ENCODE results near the gene L1CAM. TPM values are rescaled to one million over a fixed set of nuclear protein-coding genes. Genes with fewer than 3 reads are reported as not detected.
A peak's percentile ranks its signal among the peaks of the same experiment; 100 is the strongest.

Gene L1CAM
- total and polyA plus RNA-seq, 9 of the 15 experiments (the other 6 are each of a cell fraction or from before 2014, with no cell fraction given) = 0.09 to 0.86 (median 0.26) TPM; not detected in 3

DNA sequence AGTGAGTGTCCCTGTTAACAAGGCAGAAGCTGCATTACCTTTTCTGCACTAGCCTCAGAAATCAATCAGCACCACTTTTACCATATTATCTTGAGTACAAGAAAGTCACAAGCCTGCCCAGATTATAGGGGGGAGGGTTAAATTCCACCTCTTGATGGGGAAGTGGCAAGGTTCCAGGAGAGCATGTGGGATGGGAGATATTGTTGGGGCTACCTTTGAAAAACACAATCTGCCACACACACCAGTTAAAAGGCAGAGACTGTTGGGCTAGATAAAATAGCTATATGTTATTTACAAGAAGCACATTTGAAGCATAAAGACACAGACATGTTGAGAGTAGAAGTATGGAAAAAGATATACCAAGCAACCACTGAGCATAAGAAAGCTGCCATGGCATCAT is 11.9 kb upstream of the L1CAM start (continued):
- no peak for TF ChIP-seq NR4A1 (CRISPR knock-in tag; IDR thresholded peaks at IDR 0.05)
- peak; percentile 94 for TF ChIP-seq NR4A1 (tag; IDR thresholded peaks at IDR 0.05)
- no peak for TF ChIP-seq ZNF165 (CRISPR knock-in tag; IDR thresholded peaks at IDR 0.05; ENCODE audit: borderline replicate concordance)
- no peak for TF ChIP-seq KLF1 (tag; IDR thresholded peaks at IDR 0.05)
- no peak for TF ChIP-seq HNRNPL (IDR thresholded peaks at IDR 0.05; ENCODE audit: low read depth, low read length)
- no peak for TF ChIP-seq POU5F1 (IDR thresholded peaks at IDR 0.05; ENCODE audit: borderline replicate concordance, low read depth, low read length, partially characterized antibody)
- TF ChIP-seq NELFE (IDR thresholded peaks at IDR 0.05; ENCODE audit: insufficient read depth, insufficient read length) = no peak
- TF ChIP-seq DPF2 (IDR thresholded peaks at IDR 0.05) = peak; percentile 98
- no peak for TF ChIP-seq STAG1 (CRISPR knock-in tag; IDR thresholded peaks at IDR 0.05; ENCODE audit: borderline replicate concordance)
- no peak for TF ChIP-seq RHOXF2B (CRISPR knock-in tag; conservative IDR thresholded peaks at IDR 0.05)
- TF ChIP-seq MAFK (IDR thresholded peaks at IDR 0.05; ENCODE audit: low read length) = no peak
- no peak for TF ChIP-seq RBM34 (IDR thresholded peaks at IDR 0.05; ENCODE audit: borderline replicate concordance, insufficient read depth, low read length)
- no peak for TF ChIP-seq ZNF707 (CRISPR knock-in tag; conservative IDR thresholded peaks at IDR 0.05)
- TF ChIP-seq ZFP1 (CRISPR knock-in tag; IDR thresholded peaks at IDR 0.05) = no peak
- TF ChIP-seq CHD7 (IDR thresholded peaks at IDR 0.05; ENCODE audit: low read depth, low read length) = no peak
- no peak for TF ChIP-seq ILF3 (IDR thresholded peaks at IDR 0.05; ENCODE audit: borderline replicate concordance)
- no peak for TF ChIP-seq SIN3A (IDR thresholded peaks at IDR 0.05; ENCODE audit: borderline replicate concordance in 2 of 2, control insufficient read depth in 1 of 2, low read depth in 2 of 2, low read length in 2 of 2)
- no peak for TF ChIP-seq SUPT5H (IDR thresholded peaks at IDR 0.05)
- no peak for TF ChIP-seq SRSF7 (optimal IDR thresholded peaks at IDR 0.05; ENCODE audit: low read depth, low read length)
- TF ChIP-seq L3MBTL2 (IDR thresholded peaks at IDR 0.05) = no peak

All from K562 (cell line).